Uterus (tissue), 4 donors: ENCODE measurements around the gene AHCYL2. TPM values are rescaled to one million over a fixed set of nuclear protein-coding genes. Genes with fewer than 3 reads are reported as not detected.

ENCODE experiments used
- DNase-seq, 2 donors: peaks; one replicate each; pipeline ENCODE4 v3.0.0-alpha.2; 2019 to 2020
- H3K27ac ChIP-seq, 2 donors: fragments of 200-600 bp; sonication (generic); 1 replicate in 1 of 2; 2 replicates in 1 of 2; pipeline ENCODE4 v1.5.1; 2016 to 2018
- H3K27me3 ChIP-seq, 2 donors: fragments of 200-600 bp; sonication (generic); one replicate each; pipeline ENCODE4 v1.5.1; 2018 to 2019; ENCODE audit warnings: control low read depth in 1 of 2
- H3K36me3 ChIP-seq, 2 donors: fragments of 200-600 bp; sonication (generic); one replicate each; pipeline ENCODE4 v1.5.1; 2019; ENCODE audit warnings: control low read depth in 1 of 2
- H3K4me1 ChIP-seq, 2 donors: fragments of 200-600 bp; sonication (generic); one replicate each; pipeline ENCODE4 v1.5.1; 2018 to 2019; ENCODE audit warnings: control low read depth in 1 of 2
- H3K4me3 ChIP-seq, 2 donors: fragments of 200-600 bp; sonication (generic); 1 replicate in 1 of 2; 2 replicates in 1 of 2; pipeline ENCODE4 v1.5.1; 2018 to 2019; ENCODE audit warnings: mild to moderate bottlenecking in 1 of 2
- H3K9me3 ChIP-seq, 2 donors: fragments of 200-600 bp; sonication (generic); one replicate each; pipeline ENCODE4 v1.5.1; 2019; ENCODE audit warnings: control low read depth in 1 of 2
- CTCF ChIP-seq, 4 experiments: fragments of 200-600 bp in 2 of 4; fragments of 450-650 bp in 2 of 4; sonication (generic) in 2 of 4; IDR thresholded peaks; one replicate each; pipeline ENCODE4 v1.5.1; 2016 to 2019; ENCODE audit warnings: antibody characterized with exemption in 4 of 4, mild to moderate bottlenecking in 2 of 4, moderate library complexity in 1 of 4
- POLR2A ChIP-seq, 2 donors: fragments of 450-650 bp; IDR thresholded peaks; one replicate each; pipeline ENCODE4 v1.6.1; 2016; ENCODE audit warnings: antibody characterized with exemption in 2 of 2, mild to moderate bottlenecking in 1 of 2, moderate library complexity in 1 of 2
- intact Hi-C: fragments of 100-400 bp; cut with DNase I; formaldehyde crosslinking; loops from one replicate; pipeline ENCODE4 v1.15.1; 2023; ENCODE audit warnings: low total_unique reads
- total RNA-seq, 4 donors: library from RNA; depleted of rRNA in 3 of 4; stranded (reverse); fragments of >200 nt in 3 of 4; gene quantifications; one replicate each; pipeline versions ENCODE4 v1.1.0 to v1.2.4, GENCODE V29; 2014 to 2023
- donor health status: DM: yes; HTN: yes; CAD: no.

The AHCYL2 gene
- total RNA-seq, 4 donors from 2014 or later, result 5.6 to 29.2 (median 23.7) TPM

- H3K36me3 ChIP-seq, result no peaks in the 10 kb centered on the region
- no peak for TF ChIP-seq POLR2A (IDR thresholded peaks at IDR 0.05)
- TF ChIP-seq CTCF (IDR thresholded peaks at IDR 0.05), result no peak
- intact Hi-C loops, result no loop called here
- no peak overlapping the region for H3K27ac ChIP-seq
- no peaks in the 10 kb centered on the region for H3K9me3 ChIP-seq
- DNase-seq, result no peak
- no peaks in the 10 kb centered on the region for H3K4me1 ChIP-seq
- no peaks in the 10 kb centered on the region for H3K27me3 ChIP-seq
- H3K4me3 ChIP-seq, result no peak overlapping the region
These were observed 162.7 kb downstream of the AHCYL2 start for GRCh38 chr7:129387537-129387936.

DNA sequence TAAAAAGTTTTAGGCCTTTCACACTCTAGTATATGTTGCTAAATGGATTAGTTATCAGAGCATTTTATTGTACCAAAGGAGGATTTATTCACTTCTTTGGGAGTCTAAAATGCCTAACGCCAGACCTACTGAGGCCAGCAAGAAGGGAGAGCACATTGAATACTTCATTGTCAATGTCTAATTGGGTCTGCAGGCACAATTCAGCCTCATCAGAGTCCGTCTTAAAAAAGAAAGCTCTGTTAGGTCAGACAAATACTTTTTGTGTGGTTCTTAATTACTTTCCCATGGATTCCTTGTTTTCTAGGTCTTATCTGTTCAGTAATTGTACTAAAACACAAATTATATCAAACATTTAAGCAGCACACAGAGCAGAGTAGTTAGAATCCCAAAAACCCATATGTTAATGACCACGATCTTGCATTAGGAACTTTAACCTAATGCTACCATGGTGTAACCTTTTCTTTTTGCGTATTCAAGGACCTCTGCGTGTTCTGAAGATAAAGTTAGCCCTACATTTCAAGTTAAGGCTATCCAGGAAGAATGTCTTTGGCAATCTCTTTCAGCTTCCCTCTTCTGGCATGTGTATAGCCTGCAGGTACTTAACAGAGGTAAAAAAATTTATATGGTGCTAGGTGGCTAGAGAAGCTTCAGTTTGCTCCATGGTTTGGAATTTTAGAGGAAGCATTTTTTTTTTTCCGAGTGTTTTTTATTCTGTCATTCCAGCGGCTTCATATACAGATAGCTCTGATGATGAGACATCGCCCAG lies 163.7 kb downstream of the AHCYL2 start:
- Histone ChIP-seq H3K27me3 (no peaks in the 10 kb centered on the region), H3K4me1 (no peaks in the 10 kb centered on the region), H3K36me3 (no peaks in the 10 kb centered on the region), H3K9me3 (no peaks in the 10 kb centered on the region), H3K4me3 (no peak overlapping the region), H3K27ac (no peak overlapping the region)
- no peak for TF ChIP-seq POLR2A (IDR thresholded peaks at IDR 0.05)
- TF ChIP-seq CTCF (IDR thresholded peaks at IDR 0.05), result no peak
- intact Hi-C loops, result no loop called here
- no peak for DNase-seq

DNA sequence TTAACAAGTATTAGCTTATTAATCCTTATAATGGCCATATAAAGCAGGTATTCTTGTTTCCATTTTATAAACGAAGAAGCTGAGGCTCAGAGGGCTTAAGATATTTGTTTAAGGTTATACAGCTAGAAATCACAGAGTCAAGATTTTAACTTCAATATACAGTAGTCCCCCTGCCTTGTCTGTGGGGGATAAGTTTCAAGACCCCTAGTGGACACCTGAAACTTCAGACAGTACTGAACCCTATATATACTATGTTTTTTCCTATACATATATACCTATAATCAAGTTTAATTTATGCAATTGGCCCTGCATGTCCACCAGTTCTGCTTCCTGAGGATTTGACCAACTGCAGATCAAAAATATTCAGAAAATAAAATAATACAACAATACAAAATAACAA lies 165.0 kb downstream of the AHCYL2 start:
- no peaks in the 10 kb centered on the region for H3K27me3 ChIP-seq
- H3K4me1 ChIP-seq, result no peaks in the 10 kb centered on the region
- no peak overlapping the region for H3K4me3 ChIP-seq
- intact Hi-C loops, result no loop called here
- no peaks in the 10 kb centered on the region for H3K36me3 ChIP-seq
- no peak for DNase-seq
- TF ChIP-seq POLR2A (IDR thresholded peaks at IDR 0.05) (no peak), CTCF (IDR thresholded peaks at IDR 0.05) (no peak)
- no peaks in the 10 kb centered on the region for H3K9me3 ChIP-seq
- H3K27ac ChIP-seq, result no peak overlapping the region

GRCh38 chr7:129390314-129390713 lies 165.5 kb downstream of the AHCYL2 start:
- intact Hi-C loops, result no loop called here
- Histone ChIP-seq H3K4me3 (no peak overlapping the region), H3K4me1 (no peaks in the 10 kb centered on the region), H3K27me3 (no peaks in the 10 kb centered on the region), H3K27ac (no peak overlapping the region), H3K9me3 (no peaks in the 10 kb centered on the region), H3K36me3 (no peaks in the 10 kb centered on the region)
- DNase-seq, result no peak
- TF ChIP-seq POLR2A (IDR thresholded peaks at IDR 0.05), result no peak
- no peak for TF ChIP-seq CTCF (IDR thresholded peaks at IDR 0.05)

DNA sequence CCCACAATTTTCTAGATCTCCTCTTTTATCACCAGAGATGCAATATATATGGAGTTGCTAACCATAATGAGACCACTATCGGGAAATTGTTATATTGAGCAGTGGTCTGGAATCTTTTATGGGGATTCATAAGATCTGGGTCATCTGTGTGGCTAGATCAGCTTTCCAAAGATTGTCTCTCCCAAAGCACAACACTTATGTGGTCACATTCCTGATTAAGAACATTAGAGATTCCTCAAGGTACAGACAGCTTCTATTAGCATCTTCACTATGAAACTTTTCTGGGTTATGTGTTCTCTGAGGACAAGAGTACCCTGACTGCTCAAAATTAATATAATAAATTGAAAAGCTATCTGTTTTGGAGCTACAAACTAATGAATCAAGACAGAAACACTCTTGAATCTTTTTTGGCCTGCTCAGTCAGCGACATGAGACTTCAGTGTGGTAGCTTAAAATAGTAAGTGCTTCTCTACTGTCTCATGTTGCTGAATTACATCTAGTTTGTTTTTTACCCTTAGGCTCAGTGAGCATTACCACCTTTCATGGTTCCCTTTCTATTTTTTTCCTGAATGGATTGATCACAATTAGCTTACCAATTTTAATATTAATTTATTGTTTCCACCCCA lies 166.8 kb downstream of the AHCYL2 start:
- no peaks in the 10 kb centered on the region for H3K9me3 ChIP-seq
- no peak overlapping the region for H3K27ac ChIP-seq
- no peak for TF ChIP-seq CTCF (IDR thresholded peaks at IDR 0.05)
- no peak for TF ChIP-seq POLR2A (IDR thresholded peaks at IDR 0.05)
- no peak for DNase-seq
- no peaks in the 10 kb centered on the region for H3K4me1 ChIP-seq
- H3K27me3 ChIP-seq, result no peaks in the 10 kb centered on the region
- intact Hi-C loops, result no loop called here
- no peaks in the 10 kb centered on the region for H3K36me3 ChIP-seq
- no peak overlapping the region for H3K4me3 ChIP-seq
